Measurements from ENCODE around the gene BRF1.

The BRF1 gene

GRCh38 chr14:105192866-105193731 is 107.7 kb downstream of the BRF1 start:
- no peak for DNase-seq

DNA sequence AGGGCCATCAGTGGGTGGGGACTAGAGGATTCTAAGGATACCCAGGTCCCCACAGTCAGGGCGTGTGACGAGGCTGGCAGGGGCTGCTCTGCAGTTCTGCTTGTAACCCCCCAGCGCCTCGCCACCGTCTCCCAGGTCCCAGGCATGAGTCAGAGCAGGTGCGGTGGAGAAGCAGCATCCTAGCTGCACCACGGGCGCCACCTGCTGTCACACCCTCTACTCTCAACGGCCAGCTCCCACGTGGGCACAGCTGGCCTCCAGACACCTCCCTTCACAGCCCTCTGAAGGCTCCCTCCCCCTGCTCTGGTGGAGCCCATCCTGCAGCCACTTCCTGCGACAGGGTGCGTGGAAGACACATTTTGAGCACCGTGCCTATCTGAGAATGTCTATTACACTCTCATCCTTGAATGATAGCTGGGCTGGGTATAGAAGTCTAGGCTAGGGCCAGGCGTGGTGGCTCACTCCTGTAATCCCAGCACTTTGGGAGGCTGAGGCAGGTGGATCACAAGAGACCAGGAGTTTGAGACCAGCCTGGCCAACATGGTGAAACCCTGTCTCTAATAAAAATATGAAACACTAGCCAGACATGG is 112.8 kb downstream of the BRF1 start:
- no peak for DNase-seq

GRCh38 chr14:105187116-105187515 is 113.7 kb downstream of the BRF1 start:
- DNase-seq, result no peak

- no peak for DNase-seq
These were observed 114.8 kb downstream of the BRF1 start for GRCh38 chr14:105185973-105186372.

GRCh38 chr14:105185001-105185400 is 115.8 kb downstream of the BRF1 start:
- DNase-seq, result no peak

DNA sequence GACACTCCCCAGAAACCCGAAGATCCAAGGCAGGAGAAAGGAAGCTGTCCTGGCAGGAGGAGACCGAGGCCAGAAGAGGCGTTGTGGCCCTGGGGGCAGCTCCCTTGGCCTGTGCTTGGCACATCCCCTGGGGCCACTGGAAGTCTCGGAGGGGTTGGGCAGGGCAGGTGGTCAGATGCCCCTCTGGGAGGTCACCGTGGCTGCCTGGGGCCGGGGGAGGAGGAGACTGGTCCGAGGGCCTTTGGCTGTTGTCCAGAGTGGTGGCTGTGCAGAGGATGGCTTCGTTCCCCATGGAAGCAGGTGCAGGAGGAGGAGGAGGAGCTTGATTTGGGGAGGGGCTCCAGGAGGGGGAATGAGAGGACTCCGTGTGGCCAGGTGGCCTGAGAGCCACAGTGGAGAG is 116.3 kb downstream of the BRF1 start:
- DNase-seq, result no peak

GRCh38 chr14:105182296-105183020 is 118.3 kb downstream of the BRF1 start:
- no peak for DNase-seq

GRCh38 chr14:105181549-105182295 is 119.1 kb downstream of the BRF1 start:
- no peak for DNase-seq

DNA sequence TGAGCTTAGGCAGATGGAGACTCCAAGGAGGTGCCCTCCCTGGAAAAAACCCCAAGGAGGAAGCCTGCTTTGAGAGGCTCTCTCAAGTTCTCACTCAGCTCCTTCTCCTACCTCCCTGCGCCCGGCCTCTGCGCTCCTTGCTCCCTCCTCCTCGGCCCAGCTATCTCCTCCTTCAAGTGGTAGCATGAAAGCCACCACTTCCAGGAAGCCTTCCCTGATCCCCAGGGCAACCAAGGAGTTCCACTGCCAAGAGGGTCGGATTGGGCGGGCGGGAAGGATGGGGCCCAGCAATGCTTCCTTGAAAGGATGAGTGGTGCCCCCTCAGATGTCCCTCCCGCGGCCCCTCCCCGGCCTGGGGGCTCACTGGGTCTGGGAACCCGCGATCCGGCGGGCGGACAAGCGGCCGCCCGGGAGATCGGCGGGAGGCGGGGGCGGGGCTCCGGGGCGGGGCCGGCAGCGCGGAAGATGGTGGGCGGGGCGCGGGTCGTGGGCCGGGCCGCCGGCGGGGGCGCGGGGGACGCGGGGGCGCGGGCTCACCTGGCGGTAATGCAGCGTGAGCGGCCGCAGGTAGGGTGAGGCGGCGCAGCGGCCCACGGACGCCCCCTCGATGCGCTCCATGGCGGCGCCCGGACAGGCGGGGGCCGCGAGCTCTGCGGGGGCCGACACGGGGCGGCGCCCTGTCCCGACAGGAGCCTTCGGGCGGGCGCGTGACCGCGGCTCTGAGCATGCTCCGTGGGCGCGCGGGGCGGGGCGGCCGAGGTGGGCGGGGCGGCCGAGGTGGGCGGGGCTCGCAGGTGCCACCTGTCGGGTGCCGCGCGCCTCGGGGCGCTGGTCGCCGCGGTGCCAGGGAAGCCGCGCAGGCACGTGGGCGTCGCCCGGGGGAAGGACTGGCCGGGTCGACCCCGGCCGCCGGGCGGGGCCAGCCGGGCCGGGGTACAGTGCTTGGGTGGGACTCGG is 119.9 kb downstream of the BRF1 start, which contains the start of gene NUDT14:
Gene NUDT14, minus strand, starts transcription at position 721 of the 957 bp plus-strand sequence. Its CDS starts 103 bp downstream, at position 618.
- DNase-seq, result no peak

- no peak for DNase-seq
These were observed 121.6 kb downstream of the BRF1 start for GRCh38 chr14:105179191-105179590.

DNA sequence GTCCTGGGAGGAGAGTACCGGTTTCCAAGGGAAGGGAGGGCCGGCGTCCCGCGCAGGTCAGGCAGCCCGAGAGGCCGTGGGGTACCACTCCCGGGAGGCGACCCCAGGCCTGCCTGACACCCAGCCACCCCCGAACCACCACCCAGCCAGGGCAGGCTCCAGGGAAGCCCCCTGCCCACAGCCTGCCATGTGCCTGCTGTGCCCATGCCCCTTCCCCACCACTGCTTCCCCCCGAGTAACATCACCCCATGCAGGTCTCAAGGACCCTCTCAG is 122.0 kb downstream of the BRF1 start:
- DNase-seq, result no peak

DNA sequence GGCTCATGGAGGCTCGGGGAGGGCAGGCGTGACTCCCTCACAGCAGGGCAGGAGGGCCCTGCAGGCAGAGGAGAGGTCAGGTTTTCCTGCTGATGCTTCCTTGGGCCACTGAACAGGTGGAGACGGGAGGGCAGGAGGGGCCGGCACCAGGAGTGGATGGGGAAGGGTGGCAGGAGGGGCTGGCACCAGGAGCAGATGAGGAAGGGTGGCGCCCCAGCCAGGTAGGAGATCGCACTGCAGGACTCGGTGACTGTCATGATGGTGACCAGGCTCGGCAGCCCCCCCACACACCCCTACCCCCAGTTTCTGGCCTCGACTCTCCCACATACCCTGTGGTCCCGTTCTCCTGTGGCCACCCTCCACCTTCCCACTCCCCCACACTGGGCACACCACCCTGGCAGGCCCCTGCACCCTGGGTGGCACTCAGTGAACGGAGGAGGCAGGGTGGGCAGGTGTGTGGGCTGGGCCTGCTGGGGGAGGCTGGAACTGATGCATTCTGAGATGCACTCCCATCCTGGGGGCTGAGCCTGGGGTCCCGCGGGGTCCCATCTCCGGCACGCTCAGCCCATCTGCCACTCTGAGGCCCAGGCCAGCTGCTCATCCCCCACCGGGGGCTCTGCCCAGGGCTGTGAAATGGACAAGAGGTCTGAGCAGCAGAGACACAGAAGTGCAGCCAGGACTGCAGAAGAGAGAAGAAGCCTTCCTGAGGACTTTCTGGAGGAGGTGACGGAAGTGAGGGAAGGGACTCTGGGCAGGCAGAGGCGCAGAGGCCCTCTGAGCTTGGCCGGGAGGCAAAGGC is 122.5 kb downstream of the BRF1 start:
- no peak for DNase-seq

DNA sequence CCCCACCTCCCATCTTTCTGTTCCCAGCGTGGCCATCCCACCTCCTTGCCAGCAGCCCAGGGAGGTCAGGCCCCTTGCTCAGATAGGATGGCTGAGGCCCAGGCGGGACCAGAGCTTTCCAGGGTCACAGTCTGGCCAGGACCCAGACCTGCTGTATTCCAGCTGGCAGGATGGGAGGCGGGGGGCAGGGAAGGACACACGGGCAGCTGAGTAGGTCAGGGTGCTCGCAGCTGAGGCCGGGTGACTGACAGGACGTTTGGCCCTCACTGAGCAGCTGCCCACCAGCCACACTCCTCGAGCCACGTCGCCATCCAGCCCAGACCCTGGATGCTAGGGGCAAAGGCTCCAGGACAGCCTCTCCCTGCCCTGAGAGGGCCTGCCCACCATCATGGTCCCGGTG is 123.7 kb downstream of the BRF1 start:
- no peak for DNase-seq

DNA sequence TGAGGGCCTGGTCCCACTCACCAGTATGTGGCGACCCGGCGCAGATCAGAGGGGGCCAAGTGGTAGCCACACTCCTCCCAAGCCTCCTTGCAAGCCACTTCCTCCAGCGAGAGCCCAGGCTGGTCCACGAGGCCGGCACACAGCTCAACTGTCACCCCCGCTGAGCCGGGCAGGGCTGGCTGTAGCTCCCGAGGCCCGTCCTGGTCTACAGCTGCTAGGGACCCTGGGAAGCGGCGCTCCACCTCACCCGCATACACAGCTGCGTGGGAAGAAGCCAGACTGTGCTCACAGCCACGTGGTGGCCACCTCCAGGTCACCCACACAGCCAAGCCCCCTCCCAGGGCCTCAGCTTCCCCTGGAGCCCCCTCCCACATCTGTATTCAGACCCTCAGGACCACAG is 124.3 kb downstream of the BRF1 start:
- DNase-seq, result no peak

DNA sequence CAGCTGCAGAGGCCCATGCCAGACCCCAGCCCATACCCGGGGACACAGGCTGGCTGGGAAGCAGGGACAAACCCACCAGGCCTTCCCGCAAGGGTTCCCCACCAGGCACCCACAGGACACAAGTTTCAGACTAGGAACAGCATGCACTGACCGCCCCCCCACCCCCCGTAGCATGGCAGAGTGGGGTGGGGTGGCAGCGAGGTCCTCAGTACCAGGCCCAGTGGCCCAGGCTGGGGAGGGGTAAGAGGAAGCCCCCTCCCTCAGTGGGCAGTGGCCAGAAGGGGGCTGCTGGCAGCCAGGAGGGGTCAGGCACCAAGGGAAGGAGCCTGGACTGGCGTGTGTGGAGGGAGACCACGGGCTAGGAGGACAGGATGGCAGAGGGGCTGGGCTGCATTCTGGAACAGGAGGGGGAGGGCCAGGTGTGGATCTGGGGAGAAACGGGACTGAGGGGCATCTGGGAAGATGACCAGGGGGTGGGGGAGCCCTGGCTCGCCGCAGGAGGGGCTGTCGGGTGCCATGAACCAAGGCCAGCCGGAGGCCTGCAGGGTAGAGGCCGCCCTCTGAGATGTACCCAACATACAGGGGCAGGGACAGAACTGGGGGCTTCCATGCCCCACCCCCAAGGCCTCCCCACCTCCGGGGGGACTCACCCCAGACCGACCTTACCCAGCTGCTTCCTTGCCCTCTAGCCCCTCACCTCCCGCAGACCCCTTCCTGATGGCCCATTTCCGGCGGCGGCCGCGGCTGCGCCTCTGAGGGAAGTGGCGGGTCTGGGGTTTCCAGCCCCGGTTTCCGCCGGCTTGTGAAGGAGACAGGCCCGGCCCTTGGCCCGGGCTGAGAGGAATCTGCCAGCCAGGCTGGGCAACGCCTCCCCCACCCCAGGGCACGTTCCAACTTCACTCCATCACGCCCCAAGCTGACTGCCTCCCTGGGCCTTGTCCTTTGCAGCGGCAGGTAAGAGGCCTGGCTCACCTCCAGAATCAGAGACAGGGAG is 126.6 kb downstream of the BRF1 start:
- no peak for DNase-seq

DNA sequence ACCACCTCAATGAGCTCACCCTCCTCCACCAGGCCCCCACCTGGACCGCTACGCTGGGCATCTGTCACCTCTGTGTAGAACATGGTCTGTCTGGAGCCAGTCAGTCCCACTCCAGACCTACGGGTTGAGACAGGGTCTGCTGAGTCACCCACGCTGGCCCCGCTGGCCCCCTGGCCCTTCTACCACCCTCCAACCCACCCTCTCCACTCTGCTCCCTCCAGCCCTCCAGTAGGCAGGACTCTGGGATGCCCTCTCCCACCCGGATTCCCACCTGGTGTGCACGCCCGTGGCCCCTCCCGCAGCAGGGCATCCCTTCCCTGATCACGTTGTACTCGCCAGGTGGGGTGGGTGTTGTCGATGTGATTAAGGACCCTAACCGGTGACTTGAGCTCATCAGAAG is 127.7 kb downstream of the BRF1 start:
- no peak for DNase-seq

GRCh38 chr14:105172476-105172875 is 128.3 kb downstream of the BRF1 start:
- DNase-seq, result no peak

GRCh38 chr14:105171004-105171673 is 129.7 kb downstream of the BRF1 start:
- no peak for DNase-seq

Measured in NCI-H1417 treated with DMSO at 0.1 percent for 48 hours (cell line).